GM12864 (cell line): ENCODE results near the gene ITSN2.
"Not testable (repeated sequence)": the region's sequence is repeated elsewhere in the genome, so short reads cannot be mapped to it uniquely, and the experiment has no call there.

Source experiments
- DNase-seq: peaks from one replicate; pipeline ENCODE4 v3.0.0-alpha.2; 2011; ENCODE audit warnings: low read depth
- H3K4me3 ChIP-seq: 2 replicates; pipeline ENCODE4 v1.5.1; 2011; ENCODE audit warnings: mild to moderate bottlenecking, low read depth, low read length, control low read depth
- TF ChIP-seq, protein P1 (sequence below): IDR thresholded peaks from 2 replicates; pipeline ENCODE4 v1.5.1; 2011; ENCODE audit warnings: low read depth, mild to moderate bottlenecking, moderate library complexity, low read length, control low read depth, inconsistent platforms; ENCODE audit errors: missing control alignments

The ITSN2 gene

DNA sequence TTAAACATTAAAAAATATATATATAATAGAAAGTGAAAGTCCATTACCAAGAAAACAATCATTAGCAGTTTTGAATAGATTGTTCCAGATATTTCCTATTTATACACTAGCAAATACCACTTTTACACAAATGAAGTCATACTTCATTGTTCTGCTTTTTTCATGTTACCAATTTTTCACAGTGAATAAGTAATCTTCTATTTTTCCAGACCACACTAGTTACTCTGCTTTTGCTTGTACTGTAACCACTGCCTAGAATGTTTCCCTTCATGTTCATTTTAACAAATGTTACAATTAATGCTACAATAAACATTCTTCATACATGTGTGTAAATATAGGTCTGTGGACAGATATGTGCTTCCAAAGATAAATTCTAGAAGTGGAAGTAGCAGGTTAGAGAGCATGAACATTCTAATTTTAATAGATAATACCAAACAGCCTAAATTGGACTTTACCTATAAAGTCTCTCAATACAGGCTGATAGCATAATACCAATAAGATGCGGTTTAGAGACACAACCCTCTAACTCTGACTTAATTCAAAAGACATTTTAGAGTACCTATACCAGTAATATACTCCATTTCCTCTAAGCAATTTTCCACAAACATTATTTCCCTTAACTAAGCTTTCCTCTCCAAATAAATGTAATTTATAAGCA, 17.0 kb downstream of the ITSN2 start:
- TF ChIP-seq, protein P1, sequence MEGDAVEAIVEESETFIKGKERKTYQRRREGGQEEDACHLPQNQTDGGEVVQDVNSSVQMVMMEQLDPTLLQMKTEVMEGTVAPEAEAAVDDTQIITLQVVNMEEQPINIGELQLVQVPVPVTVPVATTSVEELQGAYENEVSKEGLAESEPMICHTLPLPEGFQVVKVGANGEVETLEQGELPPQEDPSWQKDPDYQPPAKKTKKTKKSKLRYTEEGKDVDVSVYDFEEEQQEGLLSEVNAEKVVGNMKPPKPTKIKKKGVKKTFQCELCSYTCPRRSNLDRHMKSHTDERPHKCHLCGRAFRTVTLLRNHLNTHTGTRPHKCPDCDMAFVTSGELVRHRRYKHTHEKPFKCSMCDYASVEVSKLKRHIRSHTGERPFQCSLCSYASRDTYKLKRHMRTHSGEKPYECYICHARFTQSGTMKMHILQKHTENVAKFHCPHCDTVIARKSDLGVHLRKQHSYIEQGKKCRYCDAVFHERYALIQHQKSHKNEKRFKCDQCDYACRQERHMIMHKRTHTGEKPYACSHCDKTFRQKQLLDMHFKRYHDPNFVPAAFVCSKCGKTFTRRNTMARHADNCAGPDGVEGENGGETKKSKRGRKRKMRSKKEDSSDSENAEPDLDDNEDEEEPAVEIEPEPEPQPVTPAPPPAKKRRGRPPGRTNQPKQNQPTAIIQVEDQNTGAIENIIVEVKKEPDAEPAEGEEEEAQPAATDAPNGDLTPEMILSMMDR: no peak
- DNase-seq: no peak
- H3K4me3 ChIP-seq: no peak overlapping the region

DNA sequence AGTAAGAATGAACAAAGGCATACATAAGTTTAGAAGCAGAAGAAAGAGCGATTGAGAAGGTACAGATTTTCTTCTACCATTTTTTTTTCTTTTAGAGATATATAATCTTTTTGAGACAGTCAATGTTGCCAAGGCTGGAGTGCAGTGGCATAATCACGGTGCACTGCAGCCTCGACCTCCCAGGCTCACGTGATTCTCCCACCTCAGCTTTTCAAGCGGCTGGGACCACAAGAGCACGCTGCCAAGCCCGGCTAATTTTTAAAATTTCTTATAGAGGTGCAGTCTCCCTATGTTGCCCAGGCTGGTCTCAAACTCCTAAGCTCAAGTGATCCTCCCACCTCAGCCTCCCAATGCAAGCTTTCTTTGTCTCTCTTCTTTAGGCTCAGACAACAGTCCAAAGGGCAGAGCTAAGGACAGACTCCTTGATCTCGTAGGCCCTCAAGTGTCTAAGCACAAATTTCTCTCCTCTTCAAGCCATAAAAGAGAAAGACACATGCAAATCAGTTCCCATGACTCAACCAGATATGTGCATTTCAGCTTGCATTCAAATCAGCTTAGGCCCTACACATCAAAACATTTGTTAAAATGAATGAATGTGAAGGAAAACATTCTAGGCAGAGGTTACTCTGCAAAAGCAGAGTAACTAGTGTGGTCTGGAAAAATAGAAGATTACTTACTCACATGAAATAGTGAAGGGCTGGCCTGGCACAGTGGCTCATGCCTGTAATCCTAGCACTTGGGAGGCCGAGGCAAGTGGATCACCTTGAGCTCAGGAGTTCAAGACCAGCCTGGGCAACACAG, 18.0 kb downstream of the ITSN2 start:
- H3K4me3 ChIP-seq: no peak overlapping the region; the same call in 1 of the 2 replicates
- TF ChIP-seq, protein P1: no peak
- DNase-seq: no peak

DNA sequence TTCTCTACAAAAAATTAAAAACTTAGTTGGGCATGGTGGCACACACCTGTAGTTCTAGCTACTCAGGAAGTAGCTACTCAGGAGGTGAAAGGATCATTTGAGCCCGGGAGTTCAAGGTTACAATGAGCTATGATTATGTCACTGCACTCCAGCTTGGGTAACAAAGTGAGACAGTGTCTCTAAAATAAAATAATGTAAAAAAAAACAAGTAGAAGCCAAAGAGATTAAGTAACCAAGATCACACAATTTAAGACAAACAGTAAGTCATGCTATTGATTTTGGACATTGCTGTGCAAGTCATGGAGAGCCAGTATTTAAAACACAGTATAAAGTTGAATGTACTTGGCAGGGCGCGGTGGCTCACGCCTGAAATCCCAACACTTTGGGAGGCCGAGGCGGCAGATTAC, 20.5 kb downstream of the ITSN2 start:
- H3K4me3 ChIP-seq: no peak overlapping the region
- TF ChIP-seq, protein P1: no peak
- no peak for DNase-seq

DNA sequence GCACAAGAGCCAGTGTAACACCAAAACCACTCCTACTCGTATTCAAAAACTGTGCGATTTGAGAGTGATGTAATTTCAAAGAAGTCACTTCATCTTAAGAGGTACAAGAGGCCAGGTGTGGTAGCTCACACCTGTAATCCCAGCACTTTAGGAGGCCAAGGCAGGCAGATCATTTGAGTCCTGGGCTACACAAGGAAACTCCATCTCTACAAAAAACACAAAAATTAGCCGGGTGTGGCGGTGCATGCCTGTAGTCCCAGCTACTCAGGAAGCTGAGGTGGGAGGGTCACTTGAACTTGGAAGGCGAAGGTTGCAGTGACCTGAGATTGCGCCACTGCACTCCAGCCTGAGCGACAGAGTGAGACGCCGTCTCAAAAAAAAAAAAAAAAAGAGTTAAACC, 21.2 kb downstream of the ITSN2 start:
- H3K4me3 ChIP-seq, DNase-seq: not testable (repeated sequence)

DNA sequence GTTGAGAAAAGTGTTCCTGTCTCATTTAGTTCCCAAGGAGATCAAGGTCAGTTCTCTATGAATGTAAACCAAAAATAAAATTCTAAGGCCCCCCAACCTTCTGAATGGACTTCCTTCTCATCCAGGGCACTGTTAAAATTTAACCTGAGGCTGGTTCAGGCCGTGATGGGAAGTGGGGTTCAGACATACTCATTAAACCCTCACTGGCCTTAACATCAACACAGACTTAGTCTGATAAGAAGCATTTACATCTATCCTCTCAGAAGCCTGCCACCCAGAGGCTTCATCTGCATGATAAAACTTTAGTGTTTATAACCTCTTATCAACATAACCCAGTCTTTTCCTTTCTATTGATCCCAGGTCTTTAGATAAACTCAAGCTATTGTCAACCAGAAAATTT, 22.4 kb downstream of the ITSN2 start:
- H3K4me3 ChIP-seq: no peak overlapping the region
- TF ChIP-seq, protein P1: no peak
- no peak for DNase-seq

DNA sequence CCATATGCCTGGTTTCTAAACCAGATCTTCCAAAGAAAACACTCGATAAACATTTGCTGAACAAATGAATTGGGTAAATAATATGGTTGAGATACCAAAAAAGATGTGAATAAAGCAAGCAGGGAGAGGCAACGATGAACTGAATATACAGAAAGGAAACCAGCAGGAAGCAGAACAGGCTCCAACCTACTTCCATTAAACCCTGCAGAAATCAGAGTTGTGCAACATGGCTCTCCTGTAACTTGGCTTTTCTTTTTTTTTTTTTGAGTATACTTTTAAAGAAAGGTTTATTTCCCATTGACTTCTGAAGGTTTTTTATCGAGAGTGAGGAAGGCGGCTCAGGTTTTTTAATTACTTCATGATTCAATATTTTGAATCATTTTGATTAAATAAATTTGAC, 23.5 kb downstream of the ITSN2 start:
- DNase-seq: no peak
- no peak overlapping the region for H3K4me3 ChIP-seq
- TF ChIP-seq, protein P1: no peak

DNA sequence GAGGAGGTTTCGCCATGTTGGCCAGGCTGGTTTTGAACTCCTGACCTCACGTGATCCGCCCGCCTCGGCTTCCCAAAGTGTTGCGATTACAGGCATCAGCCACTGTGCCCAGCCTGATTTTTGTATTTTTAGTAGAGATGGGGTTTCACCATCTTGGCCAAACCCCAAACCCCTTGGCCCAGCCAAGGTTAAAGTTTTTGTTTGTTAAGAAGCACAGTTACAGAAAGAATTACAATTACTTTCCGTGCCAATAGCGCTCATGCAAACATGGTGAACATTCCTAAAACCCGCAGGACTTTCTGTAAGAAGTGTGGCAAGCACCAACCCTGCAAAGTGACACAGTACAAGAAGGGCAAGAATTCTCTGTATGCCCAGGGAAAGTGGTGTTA, 26.1 kb downstream of the ITSN2 start:
- no peak overlapping the region for H3K4me3 ChIP-seq
- TF ChIP-seq, protein P1: no peak
- no peak for DNase-seq
